Ascending aorta (tissue), 2 donors: Measurements from ENCODE around the gene ISG15. TPM values are rescaled to one million over a fixed set of nuclear protein-coding genes. Genes with fewer than 3 reads are reported as not detected.
"Not testable (repeated sequence)": the region's sequence is repeated elsewhere in the genome, so short reads cannot be mapped to it uniquely, and the experiment has no call there.

ENCODE experiments used
- DNase-seq, 2 donors: peaks; one replicate each; pipeline ENCODE4 v3.0.0-alpha.2; 2019; ENCODE audit warnings: low spot score in 2 of 2
- H3K27ac ChIP-seq, 2 donors: fragments of 200-600 bp; sonication (generic); one replicate each; pipeline ENCODE4 v1.5.1; 2016 to 2017; ENCODE audit warnings: mild to moderate bottlenecking in 1 of 2
- H3K27me3 ChIP-seq: fragments of 200-600 bp; sonication (generic); one replicate; pipeline ENCODE4 v1.5.1; 2017
- H3K36me3 ChIP-seq, 2 donors: fragments of 200-600 bp; sonication (generic); one replicate each; pipeline ENCODE4 v1.5.1; 2016
- H3K4me1 ChIP-seq, 2 donors: fragments of 200-600 bp; sonication (generic); one replicate each; pipeline ENCODE4 v1.5.1; 2016 to 2017; ENCODE audit warnings: mild to moderate bottlenecking in 1 of 2
- H3K4me3 ChIP-seq, 2 donors: fragments of 200-600 bp; sonication (generic); one replicate each; pipeline ENCODE4 v1.5.1; 2016 to 2017; ENCODE audit warnings: mild to moderate bottlenecking in 1 of 2
- H3K9me3 ChIP-seq, 2 donors: fragments of 200-600 bp; sonication (generic); one replicate each; pipeline ENCODE4 v1.5.1; 2016
- CTCF ChIP-seq, 3 experiments: fragments of 200-600 bp in 2 of 3; fragments of 450-650 bp in 1 of 3; sonication (generic) in 2 of 3; IDR thresholded peaks; one replicate each; pipeline ENCODE4 v1.5.1; 2016 to 2019; ENCODE audit warnings: antibody characterized with exemption in 3 of 3, mild to moderate bottlenecking in 1 of 3, moderate library complexity in 1 of 3
- intact Hi-C: fragments of 100-400 bp; cut with DNase I; formaldehyde crosslinking; loops from one replicate; pipeline ENCODE4 v1.15.1; 2023
- total RNA-seq: library from RNA; depleted of rRNA; stranded (reverse); fragments of >200 nt; gene quantifications from one replicate; pipeline ENCODE4 v1.1.0, GENCODE V29; 2016

Gene ISG15
- total RNA-seq, 1 donor from 2014 or later, result 125 TPM

DNA sequence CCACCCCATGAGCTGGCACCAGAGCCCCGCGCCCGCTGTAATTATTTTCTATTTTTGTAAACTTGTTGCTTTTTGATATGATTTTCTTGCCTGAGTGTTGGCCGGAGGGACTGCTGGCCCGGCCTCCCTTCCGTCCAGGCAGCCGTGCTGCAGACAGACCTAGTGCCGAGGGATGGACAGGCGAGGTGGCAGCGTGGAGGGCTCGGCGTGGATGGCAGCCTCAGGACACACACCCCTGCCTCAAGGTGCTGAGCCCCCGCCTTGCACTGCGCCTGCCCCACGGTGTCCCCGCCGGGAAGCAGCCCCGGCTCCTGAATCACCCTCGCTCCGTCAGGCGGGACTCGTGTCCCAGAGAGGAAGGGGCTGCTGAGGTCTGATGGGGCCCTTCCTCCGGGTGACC is 41.7 kb downstream of the ISG15 start:
- intact Hi-C loops, result no loop called here
- TF ChIP-seq CTCF (IDR thresholded peaks at IDR 0.05), result no peak
- H3K4me1 ChIP-seq, result peaks cover 11% of the 10 kb centered on the region in 2 donors
- H3K27ac ChIP-seq, result no peak overlapping the region
- DNase-seq, result no peak
- no peaks in the 10 kb centered on the region for H3K9me3 ChIP-seq
- H3K27me3 ChIP-seq, result peaks cover 9% of the 10 kb centered on the region
- H3K36me3 ChIP-seq, result no peaks in the 10 kb centered on the region
- no peak overlapping the region for H3K4me3 ChIP-seq

GRCh38 chr1:1055841-1056736 is 42.8 kb downstream of the ISG15 start:
- peaks cover 11% of the 10 kb centered on the region in 2 donors for H3K4me1 ChIP-seq
- intact Hi-C loops, result no loop called here
- no peak for TF ChIP-seq CTCF (IDR thresholded peaks at IDR 0.05)

GRCh38 chr1:1057769-1058087 is 44.4 kb downstream of the ISG15 start:
- Histone ChIP-seq H3K27me3 (peaks cover 15% of the 10 kb centered on the region), H3K4me1 (peaks cover 11% of the 10 kb centered on the region in 2 donors)
- intact Hi-C loops, H3K27ac ChIP-seq, H3K4me3 ChIP-seq, H3K36me3 ChIP-seq, DNase-seq, H3K9me3 ChIP-seq: not testable (repeated sequence)

More at GRCh38 chr1:1055841-1056736, 42.8 kb downstream of the ISG15 start:
- H3K36me3 ChIP-seq, result no peaks in the 10 kb centered on the region
- H3K27me3 ChIP-seq, result peaks cover 15% of the 10 kb centered on the region
- no peaks in the 10 kb centered on the region for H3K9me3 ChIP-seq
- H3K4me3 ChIP-seq, result no peak overlapping the region
- H3K27ac ChIP-seq, result no peak overlapping the region
- no peak for DNase-seq

GRCh38 chr1:1058088-1058905 is 45.0 kb downstream of the ISG15 start:
- H3K9me3 ChIP-seq, result no peaks in the 10 kb centered on the region
- no peaks in the 10 kb centered on the region for H3K36me3 ChIP-seq
- no peak for DNase-seq
- H3K27me3 ChIP-seq, result peaks cover 15% of the 10 kb centered on the region
- peaks cover 11% of the 10 kb centered on the region in 2 donors for H3K4me1 ChIP-seq
- H3K27ac ChIP-seq, result no peak overlapping the region
- intact Hi-C loops, result no loop called here
- peak overlapping the region in 1 of 2 donors; percentile 81 for H3K4me3 ChIP-seq
- TF ChIP-seq CTCF (IDR thresholded peaks at IDR 0.05), result no peak

DNA sequence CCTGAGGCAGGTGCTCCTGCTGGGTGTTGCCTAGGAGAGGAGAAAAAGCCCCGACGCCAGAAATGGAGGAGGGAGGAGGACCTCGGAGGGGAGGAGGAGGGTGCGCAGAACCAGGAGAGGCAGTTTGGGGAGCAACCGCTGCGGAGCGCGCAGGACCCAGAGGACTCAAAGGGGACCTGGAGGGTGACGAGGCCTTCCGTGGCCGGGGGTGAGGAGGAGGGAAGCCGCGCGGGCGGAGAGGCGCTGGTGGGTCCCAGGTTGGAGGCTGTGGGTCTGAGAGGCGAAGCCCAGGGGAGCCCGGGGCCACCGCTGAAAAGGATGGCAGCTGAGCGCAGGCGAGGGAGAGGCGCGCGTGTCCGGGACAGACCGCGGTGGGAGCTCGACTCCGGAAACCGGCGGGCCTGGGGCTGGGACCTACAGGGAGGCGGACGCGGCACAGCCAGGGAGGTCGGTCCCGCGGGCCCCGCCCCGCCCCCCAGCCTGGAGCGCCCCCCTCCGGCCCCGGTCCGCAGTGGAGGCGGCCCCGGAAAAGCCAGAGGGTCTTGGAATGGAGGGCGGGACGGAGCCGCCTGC is 45.7 kb downstream of the ISG15 start:
- no peak overlapping the region for H3K27ac ChIP-seq
- H3K9me3 ChIP-seq, result no peaks in the 10 kb centered on the region
- H3K27me3 ChIP-seq, result peaks cover 15% of the 10 kb centered on the region
- no peak for DNase-seq
- peak overlapping the region; percentile 71 to 81 for H3K4me3 ChIP-seq
- peak in 1 of 3 experiments; percentile 32 for TF ChIP-seq CTCF (IDR thresholded peaks at IDR 0.05)
- intact Hi-C loops, result no loop called here
- peaks cover 11 to 14% of the 10 kb centered on the region in 2 donors for H3K4me1 ChIP-seq
- H3K36me3 ChIP-seq, result no peaks in the 10 kb centered on the region
